Esophagus muscularis mucosa (tissue), 4 donors: ENCODE results near the gene ABO.
"Not testable (repeated sequence)": the region's sequence is repeated elsewhere in the genome, so short reads cannot be mapped to it uniquely, and the experiment has no call there.

Source experiments
- EP300 ChIP-seq: sonication (generic); formaldehyde crosslinking; IDR thresholded peaks from one replicate; pipeline ENCODE4 v1.6.1; 2017; ENCODE audit warnings: antibody characterized with exemption
- POLR2A ChIP-seq: fragments of 450-650 bp; IDR thresholded peaks from one replicate; pipeline ENCODE4 v1.6.1; 2017; ENCODE audit warnings: antibody characterized with exemption, moderate library complexity, mild to moderate bottlenecking, low read depth
- TF ChIP-seq, protein P1 (sequence below), 3 experiments: fragments of 200-600 bp in 2 of 3; fragments of 450-650 bp in 1 of 3; sonication (generic) in 2 of 3; IDR thresholded peaks; one replicate each; pipeline ENCODE4 v1.5.1; 2017 to 2019; ENCODE audit warnings: antibody characterized with exemption in 3 of 3, mild to moderate bottlenecking in 2 of 3, moderate library complexity in 1 of 3

DNA sequence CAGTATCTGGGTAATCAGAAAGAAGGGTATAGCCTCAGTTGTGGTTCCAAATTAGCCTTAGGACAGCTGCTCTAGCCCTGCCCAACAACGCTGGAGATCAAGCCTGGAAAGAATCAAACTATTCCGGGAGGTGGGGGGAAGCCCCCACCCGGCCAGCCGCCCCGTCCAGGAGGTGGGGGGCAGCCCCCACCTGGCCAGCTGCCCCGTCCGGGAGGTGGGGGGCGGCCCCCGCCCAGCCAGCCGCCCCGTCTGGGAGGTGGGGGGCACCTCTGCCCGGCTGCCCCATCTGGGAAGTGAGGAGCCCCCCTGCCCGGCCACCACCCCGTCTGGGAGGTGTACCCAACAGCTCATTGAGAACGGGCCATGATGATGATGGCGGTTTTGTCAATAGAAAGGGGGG, 25.0 kb upstream of the ABO start:
- TF ChIP-seq EP300, POLR2A: not testable (repeated sequence)
- TF ChIP-seq, protein P1, sequence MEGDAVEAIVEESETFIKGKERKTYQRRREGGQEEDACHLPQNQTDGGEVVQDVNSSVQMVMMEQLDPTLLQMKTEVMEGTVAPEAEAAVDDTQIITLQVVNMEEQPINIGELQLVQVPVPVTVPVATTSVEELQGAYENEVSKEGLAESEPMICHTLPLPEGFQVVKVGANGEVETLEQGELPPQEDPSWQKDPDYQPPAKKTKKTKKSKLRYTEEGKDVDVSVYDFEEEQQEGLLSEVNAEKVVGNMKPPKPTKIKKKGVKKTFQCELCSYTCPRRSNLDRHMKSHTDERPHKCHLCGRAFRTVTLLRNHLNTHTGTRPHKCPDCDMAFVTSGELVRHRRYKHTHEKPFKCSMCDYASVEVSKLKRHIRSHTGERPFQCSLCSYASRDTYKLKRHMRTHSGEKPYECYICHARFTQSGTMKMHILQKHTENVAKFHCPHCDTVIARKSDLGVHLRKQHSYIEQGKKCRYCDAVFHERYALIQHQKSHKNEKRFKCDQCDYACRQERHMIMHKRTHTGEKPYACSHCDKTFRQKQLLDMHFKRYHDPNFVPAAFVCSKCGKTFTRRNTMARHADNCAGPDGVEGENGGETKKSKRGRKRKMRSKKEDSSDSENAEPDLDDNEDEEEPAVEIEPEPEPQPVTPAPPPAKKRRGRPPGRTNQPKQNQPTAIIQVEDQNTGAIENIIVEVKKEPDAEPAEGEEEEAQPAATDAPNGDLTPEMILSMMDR (IDR thresholded peaks at IDR 0.05) = not testable (repeated sequence)
